ENCODE data around the gene SMURF2.

The SMURF2 gene

GRCh38 chr17:64632606-64633005 is 29.5 kb downstream of the SMURF2 start:
- no peak for TF ChIP-seq FOXP2 (optimal IDR thresholded peaks at IDR 0.05; ENCODE audit: borderline replicate concordance, extremely low read depth, extremely low read length, insufficient read depth)
- no peak for TF ChIP-seq SIN3A (IDR thresholded peaks at IDR 0.05; ENCODE audit: borderline replicate concordance, insufficient read depth, low read length)
- TF ChIP-seq REST (IDR thresholded peaks at IDR 0.05; ENCODE audit: insufficient read depth in 1 of 2, low read depth in 2 of 2, low read length in 2 of 2): no peak
- no peak for TF ChIP-seq POLR2AphosphoS5 (IDR thresholded peaks at IDR 0.05; ENCODE audit: low read depth, low read length)
- no peak for TF ChIP-seq TAF1 (IDR thresholded peaks at IDR 0.05; ENCODE audit: borderline replicate concordance, insufficient read depth, low read length)

GRCh38 chr17:64632194-64632593 is 29.9 kb downstream of the SMURF2 start:
- TF ChIP-seq REST (IDR thresholded peaks at IDR 0.05; ENCODE audit: insufficient read depth in 1 of 2, low read depth in 2 of 2, low read length in 2 of 2) (no peak), FOXP2 (optimal IDR thresholded peaks at IDR 0.05; ENCODE audit: borderline replicate concordance, extremely low read depth, extremely low read length, insufficient read depth) (no peak), SIN3A (IDR thresholded peaks at IDR 0.05; ENCODE audit: borderline replicate concordance, insufficient read depth, low read length) (no peak), TAF1 (IDR thresholded peaks at IDR 0.05; ENCODE audit: borderline replicate concordance, insufficient read depth, low read length) (no peak), POLR2AphosphoS5 (IDR thresholded peaks at IDR 0.05; ENCODE audit: low read depth, low read length) (no peak)

- TF ChIP-seq POLR2AphosphoS5 (IDR thresholded peaks at IDR 0.05; ENCODE audit: low read depth, low read length): no peak
- TF ChIP-seq FOXP2 (optimal IDR thresholded peaks at IDR 0.05; ENCODE audit: borderline replicate concordance, extremely low read depth, extremely low read length, insufficient read depth): no peak
- TF ChIP-seq REST (IDR thresholded peaks at IDR 0.05; ENCODE audit: insufficient read depth in 1 of 2, low read depth in 2 of 2, low read length in 2 of 2): no peak
- no peak for TF ChIP-seq TAF1 (IDR thresholded peaks at IDR 0.05; ENCODE audit: borderline replicate concordance, insufficient read depth, low read length)
- TF ChIP-seq SIN3A (IDR thresholded peaks at IDR 0.05; ENCODE audit: borderline replicate concordance, insufficient read depth, low read length): no peak
These were observed 31.5 kb downstream of the SMURF2 start for GRCh38 chr17:64630309-64631223.

GRCh38 chr17:64628641-64629040 is 33.5 kb downstream of the SMURF2 start:
- TF ChIP-seq POLR2AphosphoS5 (IDR thresholded peaks at IDR 0.05; ENCODE audit: low read depth, low read length): no peak
- no peak for TF ChIP-seq FOXP2 (optimal IDR thresholded peaks at IDR 0.05; ENCODE audit: borderline replicate concordance, extremely low read depth, extremely low read length, insufficient read depth)
- no peak for TF ChIP-seq REST (IDR thresholded peaks at IDR 0.05; ENCODE audit: insufficient read depth in 1 of 2, low read depth in 2 of 2, low read length in 2 of 2)
- no peak for TF ChIP-seq SIN3A (IDR thresholded peaks at IDR 0.05; ENCODE audit: borderline replicate concordance, insufficient read depth, low read length)
- no peak for TF ChIP-seq TAF1 (IDR thresholded peaks at IDR 0.05; ENCODE audit: borderline replicate concordance, insufficient read depth, low read length)
